HepG2 (cell line): ENCODE results near the gene TRIM27. TPM values are rescaled to one million over a fixed set of nuclear protein-coding genes. Genes with fewer than 3 reads are reported as not detected.
"Not testable (repeated sequence)": the region's sequence is repeated elsewhere in the genome, so short reads cannot be mapped to it uniquely, and the experiment has no call there.

ENCODE experiments used
- ATAC-seq: fragments of 200-7000 bp; cut with Tn5 transposase; 3 replicates; pipeline ENCODE4 v1.9.1; 2020; ENCODE audit warnings: mild to moderate bottlenecking, moderate library complexity
- BruUV-seq: library from RNA; stranded (reverse); fragments of 400-500 nt; replicated peaks from 2 replicates; lab custom pipeline; 2021; lab: Mats Ljungman, UMichigan
- CTCF ChIA-PET: fragments of 300-600 bp; formaldehyde crosslinking; extraction: SDS; loops from one replicate; lab custom pipeline; 2021; ENCODE audit warnings: low total read pairs, inconsistent platforms, low intra/inter-chr PET ratio; lab: Yijun Ruan, JAX
- POLR2A ChIA-PET: fragments of 350-600 bp; sonication (Branson Sonifier 250); formaldehyde crosslinking; loops from one replicate; lab custom pipeline; 2020; ENCODE audit warnings: antibody characterized with exemption, inconsistent platforms; lab: Yijun Ruan, JAX
- DNase-seq: peaks from one replicate; pipeline ENCODE4 v3.0.0-alpha.2; 2015; ENCODE audit warnings: low spot score
- FAIRE-seq: peaks from 3 replicates; lab custom pipeline; 2011; peaks lifted over from hg19 to GRCh38; lab: Jason Lieb, UNC
- H2AFZ ChIP-seq: one replicate; pipeline ENCODE4 v1.6.1; 2011; ENCODE audit warnings: low read length, inconsistent platforms
- H3K27ac ChIP-seq: fragments of 300-600 bp; 3 replicates; pipeline ENCODE4 v1.8.0; 2011; ENCODE audit warnings: mixed run types, mild to moderate bottlenecking, mixed read lengths, low read length, inconsistent platforms; ENCODE audit not compliant: insufficient read depth; ENCODE audit errors: extremely low read length
- H3K27me3 ChIP-seq, 2 experiments: fragments of 200-600 bp in 1 of 2; 2 replicates in 1 of 2; 3 replicates in 1 of 2; pipeline versions ENCODE4 v1.6.0 to v1.8.0; 2011; ENCODE audit warnings: low read length in 2 of 2, mild to moderate bottlenecking in 2 of 2, moderate library complexity in 2 of 2, inconsistent platforms in 1 of 2; ENCODE audit not compliant: insufficient read depth in 2 of 2, control insufficient read depth in 1 of 2
- H3K36me3 ChIP-seq, 2 experiments: fragments of 200-600 bp in 1 of 2; replicated peaks in 1 of 2; 2 replicates in 1 of 2; 3 replicates in 1 of 2; pipeline versions ENCODE4 v1.5.1 to v1.8.0; 2011; ENCODE audit warnings: low read length in 2 of 2, inconsistent platforms in 1 of 2; ENCODE audit not compliant: insufficient read depth in 2 of 2, control insufficient read depth in 1 of 2
- H3K4me1 ChIP-seq: 2 replicates; pipeline ENCODE4 v1.5.1; 2012; ENCODE audit warnings: low read length, inconsistent platforms; ENCODE audit not compliant: insufficient read depth
- H3K4me2 ChIP-seq: 2 replicates; pipeline ENCODE4 v1.6.0; 2011; ENCODE audit warnings: low read depth, low read length, inconsistent platforms
- H3K4me3 ChIP-seq, 3 experiments: fragments of 200-600 bp in 1 of 3; sonication (generic), shearing (Covaris generic) in 1 of 3; replicated peaks in 1 of 3; 2 replicates each; pipeline ENCODE4 v1.5.1; 2011 to 2016; ENCODE audit warnings: low read length in 3 of 3, inconsistent platforms in 2 of 3, low read depth in 2 of 3, mild to moderate bottlenecking in 2 of 3, control low read depth in 1 of 3, mixed read lengths in 1 of 3; ENCODE audit not compliant: insufficient read depth in 1 of 3
- H3K79me2 ChIP-seq: one replicate; pipeline ENCODE4 v1.6.1; 2011; ENCODE audit warnings: low read length, inconsistent platforms; ENCODE audit not compliant: insufficient read depth
- H3K9ac ChIP-seq: 2 replicates; pipeline ENCODE4 v1.6.0; 2011; ENCODE audit warnings: mild to moderate bottlenecking, low read depth, low read length, inconsistent platforms; ENCODE audit not compliant: insufficient read depth
- H3K9me3 ChIP-seq: 2 replicates; pipeline ENCODE4 v1.5.1; 2012; ENCODE audit warnings: mild to moderate bottlenecking, low read length
- H4K20me1 ChIP-seq: 2 replicates; pipeline ENCODE4 v1.6.0; 2011; ENCODE audit warnings: inconsistent platforms, mild to moderate bottlenecking, low read length, moderate library complexity; ENCODE audit not compliant: insufficient read depth
- BHLHE40 ChIP-seq: IDR thresholded peaks from 2 replicates; pipeline ENCODE4 v1.6.1; 2011; ENCODE audit warnings: low read length, improper control_type of control experiment
- KDM4B ChIP-seq: sonication (generic); formaldehyde crosslinking; IDR thresholded peaks from 2 replicates; pipeline ENCODE4 v1.4.0; 2020; ENCODE audit warnings: missing genetic modification reagents
- PCBP1 ChIP-seq: fragments of 200-400 bp; formaldehyde crosslinking; IDR thresholded peaks from 2 replicates; pipeline ENCODE4 v1.6.1; 2017; ENCODE audit warnings: mild to moderate bottlenecking, low read depth, low read length, borderline replicate concordance
- ZNF383 ChIP-seq: sonication (generic); formaldehyde crosslinking; IDR thresholded peaks from 2 replicates; pipeline ENCODE4 v1.4.0; 2020; ENCODE audit warnings: missing genetic modification reagents, mild to moderate bottlenecking, borderline replicate concordance
- ZNF605 ChIP-seq: sonication (generic); formaldehyde crosslinking; IDR thresholded peaks from 2 replicates; pipeline ENCODE4 v1.8.0; 2022; ENCODE audit warnings: mild to moderate bottlenecking, missing genetic modification reagents
- WGBS: methylation state at CpG from one replicate; pipeline ENCODE4 v1.1.6; 2017; ENCODE audit warnings: low lambda C conversion rate; 5-methylcytosine and 5-hydroxymethylcytosine counted together
- in situ Hi-C: cut with HindIII; loops from 2 replicates; pipeline ENCODE4 v1.10.0; 2017; ENCODE audit warnings: low pct_unique_long_range_greater_than_20kb; ENCODE audit not compliant: extremely low pct_ligation_motif_present
- intact Hi-C: fragments of 100-400 bp; cut with micrococcal nuclease; formaldehyde crosslinking; loops from one replicate; pipeline ENCODE4 v1.10.0; 2022; ENCODE audit not compliant: unreplicated experiment
- polyA plus RNA-seq, 8 experiments: library from polyadenylated mRNA; depleted of rRNA in 3 of 8; stranded (reverse) in 7 of 8; unstranded in 1 of 8; fragments of >200 nt; fragmentation: Illumina TruSeq in 4 of 8; extraction: Trizol in 4 of 8; gene quantifications; 2 replicates each; pipeline versions ENCODE4 v1.2.1 to v1.2.3, GENCODE V29; 2011 to 2016; ENCODE audit warnings: low read depth in 4 of 8, missing spikeins in 1 of 8, mixed read lengths in 1 of 8; ENCODE audit not compliant: insufficient read depth in 1 of 8
- total RNA-seq, 5 experiments: library from RNA; depleted of rRNA; stranded (reverse); fragments of >200 nt; fragmentation: Illumina TruSeq; extraction: Trizol; gene quantifications; 2 replicates each; pipeline ENCODE4 v1.2.3, GENCODE V29; 2016; ENCODE audit warnings: low read depth in 1 of 5
- TF ChIP-seq, protein P1 (sequence below): sonication (generic); formaldehyde crosslinking; IDR thresholded peaks from 2 replicates; pipeline ENCODE4 v1.5.1; 2020; ENCODE audit warnings: missing genetic modification reagents, mild to moderate bottlenecking, borderline replicate concordance
- TF ChIP-seq, protein P2 (sequence below): sonication (generic); formaldehyde crosslinking; IDR thresholded peaks from 2 replicates; pipeline ENCODE4 v1.4.0; 2020; ENCODE audit warnings: mild to moderate bottlenecking, missing genetic modification reagents

Gene TRIM27
- total and polyA plus RNA-seq, 2 of the 13 experiments (the other 11 are each of a cell fraction or from before 2014, with no cell fraction given) = 88.6 to 112 TPM

DNA sequence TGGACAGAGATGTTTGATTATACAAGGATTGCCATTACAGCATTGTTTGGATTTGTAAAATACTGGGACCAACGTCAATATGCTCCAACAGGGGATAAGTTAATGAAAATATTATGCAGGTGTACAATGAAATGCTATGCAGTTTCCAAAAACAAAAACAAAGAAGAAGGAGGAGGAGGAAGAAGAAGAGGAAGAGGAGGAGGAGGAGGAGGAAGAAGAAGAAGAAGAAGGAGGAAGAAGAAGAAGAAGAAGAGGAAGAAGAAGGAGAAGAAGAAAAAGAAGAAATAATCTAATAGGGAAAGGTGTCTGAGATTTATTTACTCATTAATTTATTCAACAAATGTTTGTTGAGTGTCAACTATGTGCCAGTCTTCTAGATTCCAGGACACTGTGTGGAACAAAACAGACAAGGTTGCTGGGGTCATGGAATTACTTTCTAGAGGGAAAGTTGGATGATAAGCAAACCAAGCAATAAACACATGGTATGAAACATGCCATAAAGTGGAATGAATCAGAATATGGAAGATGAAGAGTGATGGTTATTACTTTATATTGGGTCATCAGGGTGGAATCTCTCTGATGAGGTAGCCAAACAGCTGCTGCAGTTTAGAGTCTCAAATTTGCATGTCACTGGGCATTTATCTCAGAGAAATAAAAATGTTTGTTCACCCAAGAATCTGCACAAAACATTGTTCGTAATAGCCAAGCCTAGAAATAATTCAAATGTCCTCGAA is 6.3 kb upstream of the TRIM27 start:
- Histone ChIP-seq H2AFZ (no peak overlapping the region), H3K36me3 (no peaks in the 10 kb centered on the region), H3K9ac (no peak overlapping the region), H3K4me1 (peaks cover 4% of the 10 kb centered on the region; the same call in 1 of the 2 replicates), H3K9me3 (no peaks in the 10 kb centered on the region), H3K4me2 (no peak overlapping the region), H3K27ac (no peak overlapping the region), H3K79me2 (no peaks in the 10 kb centered on the region), H3K4me3 (no peak overlapping the region), H3K27me3 (no peaks in the 10 kb centered on the region; a peak in 1 of 5 replicates), H4K20me1 (no peaks in the 10 kb centered on the region)
- DNase-seq = no peak
- WGBS = 26% methylated on average over 3 of the region's 3 CpGs
- TF ChIP-seq ZNF605 (CRISPR knock-in tag) (no peak), KDM4B (no peak), BHLHE40 (no peak), ZNF383 (CRISPR knock-in tag) (no peak), PCBP1 (no peak)
- TF ChIP-seq, protein P1, sequence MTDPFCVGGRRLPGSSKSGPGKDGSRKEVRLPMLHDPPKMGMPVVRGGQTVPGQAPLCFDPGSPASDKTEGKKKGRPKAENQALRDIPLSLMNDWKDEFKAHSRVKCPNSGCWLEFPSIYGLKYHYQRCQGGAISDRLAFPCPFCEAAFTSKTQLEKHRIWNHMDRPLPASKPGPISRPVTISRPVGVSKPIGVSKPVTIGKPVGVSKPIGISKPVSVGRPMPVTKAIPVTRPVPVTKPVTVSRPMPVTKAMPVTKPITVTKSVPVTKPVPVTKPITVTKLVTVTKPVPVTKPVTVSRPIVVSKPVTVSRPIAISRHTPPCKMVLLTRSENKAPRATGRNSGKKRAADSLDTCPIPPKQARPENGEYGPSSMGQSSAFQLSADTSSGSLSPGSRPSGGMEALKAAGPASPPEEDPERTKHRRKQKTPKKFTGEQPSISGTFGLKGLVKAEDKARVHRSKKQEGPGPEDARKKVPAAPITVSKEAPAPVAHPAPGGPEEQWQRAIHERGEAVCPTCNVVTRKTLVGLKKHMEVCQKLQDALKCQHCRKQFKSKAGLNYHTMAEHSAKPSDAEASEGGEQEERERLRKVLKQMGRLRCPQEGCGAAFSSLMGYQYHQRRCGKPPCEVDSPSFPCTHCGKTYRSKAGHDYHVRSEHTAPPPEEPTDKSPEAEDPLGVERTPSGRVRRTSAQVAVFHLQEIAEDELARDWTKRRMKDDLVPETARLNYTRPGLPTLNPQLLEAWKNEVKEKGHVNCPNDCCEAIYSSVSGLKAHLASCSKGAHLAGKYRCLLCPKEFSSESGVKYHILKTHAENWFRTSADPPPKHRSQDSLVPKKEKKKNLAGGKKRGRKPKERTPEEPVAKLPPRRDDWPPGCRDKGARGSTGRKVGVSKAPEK (CRISPR knock-in tag) = no peak
- TF ChIP-seq, protein P2, sequence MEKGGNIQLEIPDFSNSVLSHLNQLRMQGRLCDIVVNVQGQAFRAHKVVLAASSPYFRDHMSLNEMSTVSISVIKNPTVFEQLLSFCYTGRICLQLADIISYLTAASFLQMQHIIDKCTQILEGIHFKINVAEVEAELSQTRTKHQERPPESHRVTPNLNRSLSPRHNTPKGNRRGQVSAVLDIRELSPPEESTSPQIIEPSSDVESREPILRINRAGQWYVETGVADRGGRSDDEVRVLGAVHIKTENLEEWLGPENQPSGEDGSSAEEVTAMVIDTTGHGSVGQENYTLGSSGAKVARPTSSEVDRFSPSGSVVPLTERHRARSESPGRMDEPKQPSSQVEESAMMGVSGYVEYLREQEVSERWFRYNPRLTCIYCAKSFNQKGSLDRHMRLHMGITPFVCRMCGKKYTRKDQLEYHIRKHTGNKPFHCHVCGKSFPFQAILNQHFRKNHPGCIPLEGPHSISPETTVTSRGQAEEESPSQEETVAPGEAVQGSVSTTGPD (CRISPR knock-in tag) = no peak
- POLR2A ChIA-PET = no interaction called here
- no peak for FAIRE-seq
- CTCF ChIA-PET = no interaction called here
- in situ Hi-C loops = no loop called here
- no peak for ATAC-seq
- no TSS peak for BruUV-seq
- intact Hi-C loops = no loop called here

DNA sequence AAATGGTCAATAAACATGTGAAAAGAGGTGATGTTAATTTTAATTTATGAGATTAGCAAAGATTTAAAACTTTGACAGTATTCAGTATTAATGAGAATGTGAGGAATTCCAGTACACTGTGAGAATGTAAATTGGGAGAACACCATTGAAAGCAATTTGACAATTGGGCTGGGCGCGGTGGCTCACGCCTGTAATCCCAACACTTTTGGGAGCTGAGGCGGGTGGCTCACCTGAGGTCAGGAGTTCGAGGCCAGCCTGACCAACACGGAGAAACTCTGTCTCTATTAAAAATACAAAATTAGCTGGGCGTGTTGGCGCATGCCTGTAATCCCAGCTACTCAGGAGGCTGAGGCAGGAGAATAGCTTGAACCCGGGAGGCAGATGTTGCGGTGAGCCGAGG is 5.6 kb upstream of the TRIM27 start:
- H2AFZ ChIP-seq, H3K9me3 ChIP-seq, H3K9ac ChIP-seq, DNase-seq, H3K79me2 ChIP-seq, CTCF ChIA-PET, H3K4me2 ChIP-seq, H4K20me1 ChIP-seq, H3K36me3 ChIP-seq, H3K27me3 ChIP-seq, FAIRE-seq, BruUV-seq, POLR2A ChIA-PET, H3K27ac ChIP-seq, in situ Hi-C loops, H3K4me3 ChIP-seq, intact Hi-C loops, ATAC-seq: not testable (repeated sequence)
- H3K4me1 ChIP-seq = peaks cover 11% of the 10 kb centered on the region
- 75% methylated on average over 11 of the region's 11 CpGs for WGBS
